Measurements from ENCODE around the gene RBM20. TPM values are rescaled to one million over a fixed set of nuclear protein-coding genes. Genes with fewer than 3 reads are reported as not detected.

Gene RBM20
- total RNA-seq, result 2.1 TPM
- 0.88 TPM for polyA plus RNA-seq (ENCODE audit: insufficient read depth, low read depth, low replicate concordance)
- long read RNA-seq, donor 1, result 0 reads
- long read RNA-seq, donor 2, result 0 reads
- long read RNA-seq, donor 3, result 0 reads
- long read RNA-seq, donor 4, partial matches to known transcripts, result 0 of 1 reads
- long read RNA-seq, donor 4, other reads (novel, unspliced or antisense), result 0 of 1 reads
- long read RNA-seq, donor 5, result 0 reads
- long read RNA-seq, donor 6, result 0 reads
- long read RNA-seq, donor 7, partial matches to known transcripts, result 1 of 2 reads
- long read RNA-seq, donor 7, other reads (novel, unspliced or antisense), result 1 of 2 reads
- long read RNA-seq, donor 8, result 0 reads
- long read RNA-seq, donor 9, result 0 reads
- long read RNA-seq, donor 10, result 0 reads

- no peak for FAIRE-seq
- intact Hi-C loops (cut with DNase I), result no loop called here
These were observed at the start of gene RBM20 for GRCh38 chr10:110643653-110644597. Gene RBM20 (plus strand): TSS chr10:110644336. CDS start chr10:110644455, 119 bp downstream.

GRCh38 chr10:110597476-110597875, 46.7 kb upstream of the RBM20 start:
- Histone ChIP-seq H3K4me1 (ENCODE audit: control insufficient read depth in 2 of 3, insufficient read depth in 2 of 3, low read depth in 1 of 3, low read length in 3 of 3) (no peaks in the 10 kb centered on the region), H3K9ac (ENCODE audit: low read length in 3 of 3) (no peak overlapping the region), H3K27me3 (ENCODE audit: control insufficient read depth, insufficient read depth, low read length) (no peaks in the 10 kb centered on the region), H3K36me3 (ENCODE audit: control insufficient read depth in 2 of 3, insufficient read depth in 3 of 3, low read length in 3 of 3) (peaks cover 0 to 38% (median 10%) of the 10 kb centered on the region in 3 donors), H3K9me3 (ENCODE audit: control insufficient read depth in 2 of 3, insufficient read depth in 1 of 3, low read length in 3 of 3) (no peaks in the 10 kb centered on the region), H3K4me3 (ENCODE audit: low read length in 3 of 3) (no peak overlapping the region), H3K27ac (ENCODE audit: low read depth in 2 of 2, low read length in 2 of 2) (no peak overlapping the region)
- DNase-seq, result no peak
- no peak for FAIRE-seq
- TF ChIP-seq CTCF (IDR thresholded peaks at IDR 0.05; ENCODE audit: borderline replicate concordance, extremely low read depth, insufficient read depth), result no peak
- intact Hi-C loops (cut with DNase I), result no loop called here

More at GRCh38 chr10:110643653-110644597, at the start of gene RBM20:
- Histone ChIP-seq H3K4me1 (ENCODE audit: control insufficient read depth in 2 of 3, insufficient read depth in 2 of 3, low read depth in 1 of 3, low read length in 3 of 3) (peaks cover 0 to 10% (median 0%) of the 10 kb centered on the region in 3 donors), H3K27ac (ENCODE audit: low read depth in 2 of 2, low read length in 2 of 2) (no peak within 1 kb of the TSS), H3K4me3 (ENCODE audit: low read length in 3 of 3) (peak within 1 kb of the TSS; percentile 36 to 59 (median 36)), H3K36me3 (ENCODE audit: control insufficient read depth in 2 of 3, insufficient read depth in 3 of 3, low read length in 3 of 3) (no peaks in the 10 kb centered on the region), H3K9me3 (ENCODE audit: control insufficient read depth in 2 of 3, insufficient read depth in 1 of 3, low read length in 3 of 3) (no peaks in the 10 kb centered on the region), H3K9ac (ENCODE audit: low read length in 3 of 3) (peak within 1 kb of the TSS in 2 of 3 donors; percentile 16 to 17), H3K27me3 (ENCODE audit: control insufficient read depth, insufficient read depth, low read length) (peaks cover 13% of the 10 kb centered on the region)
- DNase-seq, result peak; percentile 65 to 86 (median 77)
- no peak for TF ChIP-seq CTCF (IDR thresholded peaks at IDR 0.05; ENCODE audit: borderline replicate concordance, extremely low read depth, insufficient read depth)

GRCh38 chr10:110600487-110601101, 43.5 kb upstream of the RBM20 start:
- Histone ChIP-seq H3K9me3 (ENCODE audit: control insufficient read depth in 2 of 3, insufficient read depth in 1 of 3, low read length in 3 of 3) (no peaks in the 10 kb centered on the region), H3K27me3 (ENCODE audit: control insufficient read depth, insufficient read depth, low read length) (no peaks in the 10 kb centered on the region), H3K27ac (ENCODE audit: low read depth in 2 of 2, low read length in 2 of 2) (no peak overlapping the region), H3K4me1 (ENCODE audit: control insufficient read depth in 2 of 3, insufficient read depth in 2 of 3, low read depth in 1 of 3, low read length in 3 of 3) (no peaks in the 10 kb centered on the region), H3K4me3 (ENCODE audit: low read length in 3 of 3) (no peak overlapping the region), H3K9ac (ENCODE audit: low read length in 3 of 3) (no peak overlapping the region), H3K36me3 (ENCODE audit: control insufficient read depth in 2 of 3, insufficient read depth in 3 of 3, low read length in 3 of 3) (peaks cover 2 to 40% (median 14%) of the 10 kb centered on the region in 3 donors)
- FAIRE-seq, result peak; percentile 53
- DNase-seq, result peak in 2 of 5 donors; percentile 64 to 72
- intact Hi-C loops (cut with DNase I), result no loop called here
- TF ChIP-seq CTCF (IDR thresholded peaks at IDR 0.05; ENCODE audit: borderline replicate concordance, extremely low read depth, insufficient read depth), result peak; percentile 33
